Activated CD4-positive, alpha-beta T cell treated with anti-CD3 and anti-CD28 coated beads, Interleukin-2, Interleukin-6, amounts not matched to agents 100 ng/mL and 50 ng/mL, durations not matched to agents 16 hours and 8 hours (primary cell): ENCODE measurements around the gene SEPTIN3.
A peak's percentile ranks its signal among the peaks of the same experiment; 100 is the strongest.
"Not testable (repeated sequence)": the region's sequence is repeated elsewhere in the genome, so short reads cannot be mapped to it uniquely, and the experiment has no call there.

Experiments
- DNase-seq: peaks from one replicate; pipeline ENCODE4 v3.0.0-alpha.2; 2020

SEPTIN3 gene

GRCh38 chr22:41943661-41944209 is 25.5 kb upstream of the SEPTIN3 start:
- no peak for DNase-seq

DNA sequence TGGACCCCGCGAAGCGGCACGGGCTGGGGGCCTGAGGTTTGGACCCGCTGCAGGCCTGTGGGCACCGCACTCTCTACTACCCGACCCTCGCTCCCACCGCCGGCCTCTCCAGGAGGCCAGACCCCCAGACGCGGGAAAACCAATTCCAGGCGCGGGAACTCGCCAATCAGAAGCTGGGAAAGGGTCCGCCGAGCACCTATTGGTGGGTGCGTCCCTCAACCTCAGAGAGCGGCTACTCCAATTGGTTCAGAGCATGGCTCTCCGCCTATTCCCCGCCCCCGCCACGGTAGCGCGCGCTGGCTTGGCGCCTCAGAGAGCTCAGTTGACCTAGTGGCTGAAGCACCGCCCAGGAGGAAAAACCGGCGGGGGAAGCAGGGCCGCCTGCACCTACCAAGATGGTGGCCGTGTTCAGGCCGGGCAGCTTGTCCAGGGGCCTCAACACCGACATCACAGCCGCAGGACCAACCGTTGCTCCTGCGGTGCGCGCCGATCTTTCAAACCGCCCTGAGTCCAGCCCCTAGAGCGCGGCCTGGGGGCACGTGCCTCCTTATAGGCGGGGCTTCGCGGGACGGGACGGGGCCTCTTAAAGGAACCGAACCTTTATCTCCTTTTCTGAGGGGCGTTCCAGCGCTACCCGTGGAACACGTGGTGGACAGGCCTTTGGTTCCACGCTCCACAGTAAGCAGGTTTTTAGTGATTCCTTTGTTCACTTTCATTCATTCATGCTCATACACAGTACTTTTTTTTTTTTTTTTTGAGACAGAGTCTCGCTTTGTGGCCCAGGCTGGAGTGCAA is 22.4 kb upstream of the SEPTIN3 start, which contains the start of gene CENPM:
CENPM (minus strand) TSS at position 524 of the 795 bp plus-strand sequence; CDS start at position 448, 76 bp downstream.
- peak; percentile 98 for DNase-seq

DNA sequence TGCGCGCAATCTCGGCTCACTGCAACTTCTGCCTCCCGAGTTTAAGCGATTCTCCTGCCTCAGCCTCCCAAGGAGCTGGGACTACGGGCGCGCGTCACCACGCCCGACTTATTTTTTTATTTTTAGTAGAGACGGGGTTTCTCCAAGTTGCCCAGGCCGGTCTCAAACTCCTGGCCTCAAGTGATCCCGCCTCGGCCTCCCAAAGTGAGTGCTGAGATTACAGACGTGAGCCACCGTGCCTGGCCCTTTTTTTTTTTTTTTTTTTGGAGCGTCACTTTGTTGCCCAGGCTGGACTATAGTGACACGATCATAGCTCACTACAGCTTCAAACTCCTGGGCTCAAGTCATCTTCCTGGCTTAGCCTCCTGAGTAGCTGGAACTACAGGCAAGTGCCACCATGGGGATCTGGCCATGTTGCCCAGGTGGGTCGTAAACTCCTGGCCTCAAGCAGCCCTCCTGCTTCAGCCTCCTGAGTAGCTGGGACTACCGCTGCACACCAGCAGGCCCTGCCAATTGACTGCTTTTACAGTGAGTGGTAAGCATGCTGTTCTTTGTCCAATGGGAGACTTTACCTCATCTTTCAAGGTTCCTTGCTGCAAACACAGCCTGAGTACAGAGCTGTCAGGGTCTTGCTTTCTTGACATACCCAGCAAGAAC is 21.7 kb upstream of the SEPTIN3 start:
- DNase-seq = no peak

- DNase-seq = no peak
Measured at GRCh38 chr22:41948142-41948541, 21.1 kb upstream of the SEPTIN3 start.

DNA sequence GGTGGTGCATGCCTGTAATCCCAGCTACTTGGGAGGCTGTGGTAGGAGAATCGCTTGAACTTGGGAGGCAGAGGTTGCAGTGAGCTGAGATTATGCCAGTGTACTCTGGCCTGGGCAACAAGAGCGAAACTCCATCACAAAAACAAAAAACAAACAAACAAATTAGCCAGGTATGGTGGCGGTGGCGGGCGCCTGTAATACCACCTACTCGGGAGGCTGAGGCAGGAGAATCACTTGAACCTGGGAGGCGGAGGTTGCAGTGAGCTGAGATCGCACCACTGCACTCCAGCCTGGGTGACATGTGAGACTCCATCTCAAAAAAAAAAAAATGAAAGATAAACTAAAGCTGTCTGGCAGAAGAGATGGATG is 20.3 kb upstream of the SEPTIN3 start:
- not testable (repeated sequence) for DNase-seq

DNA sequence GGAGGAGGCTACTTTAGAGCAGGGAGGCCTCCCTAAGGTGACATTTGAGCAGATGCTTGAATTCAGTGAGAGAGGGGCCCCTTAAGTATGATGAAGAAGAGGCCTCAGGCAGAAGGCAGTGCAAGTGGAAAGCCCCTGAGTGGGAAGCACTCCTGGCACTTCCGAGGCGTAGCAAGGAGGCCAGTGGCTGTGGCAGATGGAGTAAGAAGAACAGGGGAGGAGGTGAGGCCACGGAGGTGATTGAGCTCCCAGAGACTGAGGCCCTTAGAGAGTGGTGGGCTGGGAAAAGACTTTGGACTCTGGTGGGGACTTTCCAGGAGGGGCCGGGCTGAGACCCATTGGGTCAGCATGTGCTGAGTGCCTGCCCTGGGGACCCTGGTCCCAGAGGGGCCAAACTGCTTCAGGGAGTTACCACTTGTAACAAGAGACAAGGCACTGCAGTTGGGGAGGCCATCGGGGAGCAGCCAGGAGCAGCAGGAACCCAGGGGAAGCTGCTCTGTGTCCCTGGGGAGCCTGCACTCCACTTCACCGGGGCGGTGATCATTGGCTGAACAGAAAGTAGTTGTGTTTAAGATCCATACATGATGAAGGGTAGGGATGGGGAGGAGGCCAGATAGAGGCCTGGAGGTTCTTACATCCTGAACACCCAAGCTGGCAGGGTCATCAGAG is 19.8 kb upstream of the SEPTIN3 start:
- no peak for DNase-seq

GRCh38 chr22:41951898-41952474 is 17.3 kb upstream of the SEPTIN3 start, which contains the start of gene SMIM45:
Gene SMIM45, plus strand, starts transcription at chr22:41952150.
- DNase-seq = no peak

- DNase-seq = no peak
Measured at GRCh38 chr22:41952713-41953112, 16.5 kb upstream of the SEPTIN3 start.

DNA sequence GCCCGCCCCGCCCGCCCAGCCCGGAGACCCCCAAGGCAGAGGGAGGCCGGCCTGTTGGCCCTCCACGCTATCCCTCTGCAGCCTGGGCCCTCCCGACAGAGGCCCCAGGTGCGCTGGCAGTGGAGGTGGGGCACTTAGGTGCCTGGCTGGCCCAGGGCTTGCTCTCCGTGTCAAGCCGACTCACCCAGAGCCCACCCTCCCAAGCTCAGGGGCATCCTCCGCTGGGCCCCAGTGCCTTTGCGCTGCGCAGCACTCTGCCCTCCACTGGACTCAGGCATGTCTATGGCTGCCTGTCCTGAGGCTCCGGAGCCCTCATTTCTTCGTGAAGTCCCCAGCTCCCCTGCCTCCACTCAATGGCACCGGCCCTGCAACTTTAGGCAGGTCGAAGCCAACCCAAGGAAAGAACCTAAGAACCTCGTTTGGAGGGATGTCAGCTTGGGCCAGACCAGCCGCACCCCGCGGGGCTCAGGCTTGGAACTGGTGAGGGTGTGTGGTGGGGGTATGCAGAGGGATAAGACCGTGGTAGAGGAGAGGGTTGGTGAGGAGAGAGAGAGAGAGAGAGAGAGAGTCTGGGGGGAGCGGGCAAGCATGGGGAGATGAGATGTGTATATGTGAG is 11.2 kb upstream of the SEPTIN3 start:
- DNase-seq = no peak

- DNase-seq = no peak
Measured at GRCh38 chr22:41963453-41964111, 5.7 kb upstream of the SEPTIN3 start.

DNA sequence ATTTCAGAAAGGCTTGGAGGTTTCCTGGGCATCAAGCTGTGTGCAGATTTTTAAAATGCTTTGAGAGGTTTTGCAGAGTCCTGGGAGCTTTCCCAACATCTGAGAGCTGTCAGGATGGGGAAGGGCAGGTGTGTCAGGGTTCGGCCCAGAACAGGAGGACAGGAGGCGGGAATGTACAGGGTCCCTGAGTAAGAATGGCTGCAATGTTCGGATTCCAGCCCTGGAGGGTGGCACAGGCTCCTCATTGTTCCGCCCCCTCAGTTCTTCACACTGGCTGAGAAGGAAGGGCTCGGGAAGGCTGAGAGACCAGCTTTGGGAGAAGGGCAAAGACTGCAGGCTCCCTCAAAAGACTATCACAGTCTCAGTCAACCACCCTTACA is 5.1 kb upstream of the SEPTIN3 start:
- no peak for DNase-seq

DNA sequence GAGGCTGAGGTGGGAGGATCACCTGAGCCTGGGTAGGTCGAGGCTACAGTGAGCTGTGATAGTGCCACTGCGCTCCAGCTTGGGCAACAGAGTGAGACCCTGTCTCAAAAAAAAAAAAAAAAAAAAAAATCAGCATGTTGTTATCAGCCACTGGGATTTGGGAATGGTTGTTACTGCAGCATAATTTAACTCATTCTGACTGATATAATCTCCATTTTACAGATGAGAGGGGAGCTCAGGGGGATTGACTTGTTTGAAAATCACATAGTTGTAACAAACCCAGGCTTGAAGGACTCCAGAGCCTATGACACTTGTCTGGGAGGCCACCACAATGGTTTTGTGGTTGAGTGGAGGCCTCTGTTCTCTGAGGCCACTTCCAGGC is 3.0 kb upstream of the SEPTIN3 start:
- no peak for DNase-seq

DNA sequence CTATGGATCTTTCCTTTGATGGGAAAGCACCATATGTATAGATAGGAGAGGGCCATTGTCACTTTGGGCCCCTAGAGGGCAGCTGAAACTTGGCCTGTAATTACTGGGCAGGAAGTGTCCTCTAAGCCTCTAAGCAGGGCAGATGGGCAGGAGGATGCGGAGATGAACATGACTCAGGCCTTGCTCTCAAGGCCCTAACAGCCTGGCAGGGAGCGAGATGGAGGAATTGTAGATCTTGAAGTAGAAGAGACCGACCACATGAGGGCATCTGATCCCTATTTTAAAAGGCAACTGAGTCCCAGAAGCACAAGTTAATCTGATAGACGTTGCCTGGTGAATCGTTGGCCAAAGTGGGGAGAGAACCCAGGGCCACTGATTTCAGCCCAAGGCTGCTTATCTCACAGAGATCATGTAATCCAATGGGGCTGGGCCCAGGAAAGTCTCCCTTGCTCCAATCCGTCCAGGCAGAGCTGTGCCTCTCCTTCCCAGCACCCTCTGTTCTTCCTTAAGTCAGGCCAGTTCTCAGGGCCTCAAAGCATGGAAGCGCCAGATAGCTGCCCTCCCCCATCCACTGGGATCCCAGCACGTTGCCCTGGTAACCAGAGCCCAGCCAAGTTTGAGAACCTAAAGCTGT is 2.5 kb upstream of the SEPTIN3 start:
- DNase-seq = peak; percentile 66

GRCh38 chr22:41968601-41969000 is 642 bp upstream of the SEPTIN3 start:
- DNase-seq = no peak

DNA sequence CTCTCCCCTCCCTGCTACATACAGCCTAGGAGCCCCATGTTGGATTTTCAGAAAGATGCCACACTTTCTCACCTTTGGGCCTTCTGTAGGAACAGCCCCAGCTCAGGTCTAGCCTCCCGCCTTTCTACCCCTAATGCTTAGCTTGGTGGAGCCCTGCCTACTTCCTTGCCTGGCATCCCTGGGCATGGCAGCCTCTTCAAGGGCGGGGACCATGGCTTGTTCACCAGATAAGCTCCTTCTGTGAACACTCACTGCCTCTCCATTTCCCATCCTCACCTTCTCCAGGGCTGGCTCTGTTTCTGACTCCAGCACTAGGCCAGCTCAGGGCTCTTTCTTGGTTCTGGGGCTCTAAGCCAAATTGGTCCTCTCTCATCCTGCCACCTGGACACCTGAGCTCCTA is 1.4 kb downstream of the SEPTIN3 start:
- DNase-seq = no peak

DNA sequence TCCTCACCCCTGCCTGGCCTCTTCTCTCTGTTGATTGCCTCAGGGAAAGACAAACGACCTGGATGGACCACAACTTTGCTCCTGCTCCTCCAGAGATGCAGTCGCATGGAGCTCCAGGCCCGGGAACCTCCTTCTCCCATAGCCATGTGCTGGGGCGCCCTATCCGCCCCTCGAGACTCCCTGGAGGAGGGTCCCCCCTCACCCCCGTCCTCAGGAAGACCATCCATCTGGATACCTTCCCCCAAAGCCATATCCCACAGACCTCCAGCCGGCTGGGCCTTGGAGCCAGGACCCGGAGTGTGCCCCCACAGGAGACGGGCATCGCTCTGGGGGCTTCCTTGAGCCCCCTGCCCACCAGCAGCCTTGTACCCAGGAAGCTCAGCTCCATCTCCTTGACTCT is 2.2 kb downstream of the SEPTIN3 start:
- no peak for DNase-seq

DNA sequence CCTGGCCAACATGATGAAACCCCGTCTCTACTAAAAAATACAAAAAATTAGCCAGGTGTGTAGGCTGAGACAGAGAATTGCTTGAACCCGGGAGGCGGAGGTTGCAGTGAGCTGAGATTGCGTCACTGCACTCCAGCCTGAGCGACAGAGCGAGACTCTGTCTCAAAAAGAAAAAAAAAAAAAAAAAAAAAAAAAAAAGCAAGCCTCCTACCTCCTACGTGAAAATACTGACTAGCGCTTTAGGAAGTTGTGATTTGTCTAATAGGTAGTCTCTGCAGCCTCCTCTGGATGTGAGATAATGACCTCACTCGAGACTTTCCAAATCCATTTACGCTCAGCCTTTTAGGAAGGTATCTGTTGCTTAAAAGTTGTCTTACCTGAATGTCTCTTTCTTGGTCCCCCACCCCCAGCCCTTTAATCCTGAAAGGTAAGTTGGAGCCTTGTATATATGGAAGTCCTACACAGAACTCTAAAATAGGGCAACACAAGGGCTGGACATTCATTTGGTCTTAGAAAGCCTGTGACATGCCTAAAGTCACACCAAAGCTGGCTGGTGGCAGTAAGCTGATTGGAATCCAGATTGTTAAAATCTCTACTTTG is 5.5 kb downstream of the SEPTIN3 start:
- no peak for DNase-seq

- DNase-seq = no peak
Measured at GRCh38 chr22:41975299-41976069, 6.2 kb downstream of the SEPTIN3 start.

DNA sequence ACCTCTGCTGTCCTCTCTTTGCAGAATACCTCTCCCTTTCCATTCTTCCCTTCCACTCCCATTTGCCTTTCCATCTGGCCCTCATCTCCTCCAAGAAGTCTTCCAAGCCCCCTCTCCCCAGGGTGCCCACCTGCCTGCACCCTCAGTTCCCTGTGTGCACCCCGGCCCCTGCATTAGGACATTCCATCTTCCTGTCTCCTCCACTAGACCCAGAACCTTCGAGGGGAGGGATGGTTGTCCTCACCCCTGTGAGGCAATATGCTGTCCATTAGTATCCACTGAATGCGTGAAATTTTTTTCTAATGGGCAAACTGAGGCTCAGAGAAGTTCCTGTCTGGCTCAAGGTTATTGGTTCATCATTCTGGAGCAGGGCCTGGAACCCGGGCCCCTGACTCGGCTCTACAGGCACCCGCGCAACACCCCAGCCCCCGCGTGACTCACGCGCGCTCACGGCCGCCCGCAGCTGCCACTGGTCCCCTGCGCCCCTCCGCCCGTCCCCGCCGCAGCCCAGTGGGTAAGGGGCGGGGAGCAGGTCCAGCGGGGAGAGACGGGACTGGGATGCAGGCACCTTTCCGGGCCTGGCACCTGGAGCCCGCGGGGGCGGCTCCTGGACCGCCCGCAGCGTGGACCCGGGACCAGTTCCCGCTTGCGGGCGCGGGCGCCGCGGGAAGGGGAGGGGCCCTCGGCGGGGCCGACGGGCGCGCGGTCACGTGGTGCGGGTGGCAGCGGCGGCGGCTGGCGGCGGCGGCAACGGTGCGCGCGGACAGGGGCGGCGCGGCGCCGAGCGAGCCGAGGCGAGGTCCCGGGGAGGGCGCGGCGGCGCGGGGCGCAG is 7.0 kb downstream of the SEPTIN3 start:
- DNase-seq = peak; percentile 44
